ENCODE data around the gene YIPF5.
A peak's percentile ranks its signal among the peaks of the same experiment; 100 is the strongest.

Gene YIPF5

GRCh38 chr5:144143625-144144024 is 26.8 kb downstream of the YIPF5 start:
- no peak overlapping the region for H3K4me3 ChIP-seq (ENCODE audit: control insufficient read depth, low read depth, low read length)
- TF ChIP-seq CTCF (conservative IDR thresholded peaks at IDR 0.05; ENCODE audit: control insufficient read depth, insufficient read depth, low read depth, low read length) = no peak
- DNase-seq (ENCODE audit: low read depth) = no peak

- no peak for DNase-seq (ENCODE audit: low read depth)
- no peak overlapping the region for H3K4me3 ChIP-seq (ENCODE audit: control insufficient read depth, low read depth, low read length)
- TF ChIP-seq CTCF (conservative IDR thresholded peaks at IDR 0.05; ENCODE audit: control insufficient read depth, insufficient read depth, low read depth, low read length) = no peak
Measured at GRCh38 chr5:144142824-144143162, 27.7 kb downstream of the YIPF5 start.

GRCh38 chr5:144142139-144142823 is 28.2 kb downstream of the YIPF5 start:
- no peak overlapping the region for H3K4me3 ChIP-seq (ENCODE audit: control insufficient read depth, low read depth, low read length)
- TF ChIP-seq CTCF (conservative IDR thresholded peaks at IDR 0.05; ENCODE audit: control insufficient read depth, insufficient read depth, low read depth, low read length) = peak; percentile 85
- peak; percentile 73 for DNase-seq (ENCODE audit: low read depth)

- TF ChIP-seq CTCF (conservative IDR thresholded peaks at IDR 0.05; ENCODE audit: control insufficient read depth, insufficient read depth, low read depth, low read length) = no peak
- no peak for DNase-seq (ENCODE audit: low read depth)
Measured at GRCh38 chr5:144141585-144141984, 28.9 kb downstream of the YIPF5 start.

GRCh38 chr5:144139586-144139985 is 30.9 kb downstream of the YIPF5 start:
- H3K4me3 ChIP-seq (ENCODE audit: control insufficient read depth, low read depth, low read length) = no peak overlapping the region
- DNase-seq (ENCODE audit: low read depth) = peak; percentile 75
- TF ChIP-seq CTCF (conservative IDR thresholded peaks at IDR 0.05; ENCODE audit: control insufficient read depth, insufficient read depth, low read depth, low read length) = peak; percentile 46

More at GRCh38 chr5:144141585-144141984, 28.9 kb downstream of the YIPF5 start:
- H3K4me3 ChIP-seq (ENCODE audit: control insufficient read depth, low read depth, low read length) = no peak overlapping the region

- no peak for TF ChIP-seq CTCF (conservative IDR thresholded peaks at IDR 0.05; ENCODE audit: control insufficient read depth, insufficient read depth, low read depth, low read length)
- no peak overlapping the region for H3K4me3 ChIP-seq (ENCODE audit: control insufficient read depth, low read depth, low read length)
- peak; percentile 33 for DNase-seq (ENCODE audit: low read depth)
Measured at GRCh38 chr5:144135113-144135762, 35.2 kb downstream of the YIPF5 start.

Measured in fibroblast of mammary gland (primary cell).